IPS-18c (cell line): ENCODE measurements around the gene XPC.
"Not testable (repeated sequence)": the region's sequence is repeated elsewhere in the genome, so short reads cannot be mapped to it uniquely, and the experiment has no call there.

Experiments used
- H3K4me3 ChIP-seq: 2 replicates; pipeline ENCODE4 v1.7.0; 2013; ENCODE audit warnings: low read depth, mild to moderate bottlenecking, low read length, moderate library complexity; ENCODE audit not compliant: insufficient read depth
- H3K9me3 ChIP-seq: one replicate; pipeline ENCODE4 v1.6.1; 2013; ENCODE audit warnings: mild to moderate bottlenecking, low read length, moderate library complexity; ENCODE audit not compliant: control insufficient read depth, insufficient read depth

The XPC gene

DNA sequence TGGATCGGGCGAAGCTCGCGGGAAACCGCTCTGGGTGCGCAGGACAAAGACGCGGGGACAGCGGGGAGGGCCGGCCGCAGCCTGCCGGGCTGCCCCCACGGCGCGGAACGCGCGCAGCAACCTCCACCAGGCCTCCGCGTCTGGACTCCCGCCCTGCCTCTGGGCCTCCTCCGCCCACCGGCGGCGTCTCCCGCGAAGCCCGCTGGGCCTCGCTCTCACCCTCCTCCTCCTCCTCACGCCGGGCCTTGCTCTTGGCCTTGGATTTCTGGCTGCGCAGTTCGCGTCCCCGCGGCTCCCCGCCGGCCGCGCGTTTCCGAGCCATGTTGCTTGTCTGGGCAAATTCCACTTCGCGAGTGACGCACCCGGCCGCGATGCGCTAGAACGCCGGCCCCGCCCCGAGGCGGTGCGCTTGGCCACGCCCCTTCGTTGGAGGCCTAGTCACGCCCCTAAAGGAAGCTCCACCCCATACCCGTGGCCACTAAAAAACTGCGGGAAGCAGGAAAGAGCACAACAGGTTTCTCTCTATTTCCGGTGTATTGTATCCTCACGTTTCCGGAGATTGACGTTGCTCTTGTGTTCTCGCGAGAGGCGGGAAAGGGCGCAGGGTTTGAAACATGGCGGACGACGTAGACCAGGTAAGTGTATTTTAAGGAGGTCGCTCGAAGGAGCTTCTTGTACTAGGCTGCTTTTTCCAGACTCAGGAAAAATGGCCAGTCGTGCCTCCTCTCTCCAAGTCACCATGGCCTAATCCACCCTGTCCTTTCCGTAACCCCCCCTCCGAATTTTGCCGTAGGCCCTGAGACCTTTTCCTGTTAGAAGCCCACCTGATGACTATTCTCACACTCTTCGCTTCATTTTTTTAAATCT, at the start of gene XPC, which contains the start of gene LSM3:
TSS of gene XPC (minus strand) at position 355 of the 867 bp plus-strand sequence. CDS start at position 322, 33 bp downstream.
TSS of gene LSM3 (plus strand) at position 571 of the 867 bp plus-strand sequence. CDS start at position 615, 44 bp downstream.
- Histone ChIP-seq H3K9me3 (no peaks in the 10 kb centered on the region), H3K4me3 (peak within 1 kb of the TSS; percentile 85)

DNA sequence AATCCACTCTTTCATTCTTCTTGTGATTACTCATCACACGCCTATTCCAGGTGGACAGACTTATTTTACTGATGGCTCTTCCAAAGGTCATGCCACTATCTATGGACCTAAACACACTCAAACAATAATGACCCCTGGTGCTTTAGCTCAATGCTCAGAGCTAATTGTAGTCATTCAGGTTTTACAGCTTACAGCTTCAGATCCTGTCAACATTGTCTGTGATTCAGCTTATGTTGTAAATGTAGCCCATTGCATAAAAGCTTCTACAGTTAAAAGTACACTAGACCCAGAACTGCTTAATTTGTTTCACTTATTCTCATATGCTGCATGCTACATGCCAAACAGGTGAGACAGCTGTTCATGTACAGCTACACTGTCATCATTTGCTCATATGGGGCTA, 49.5 kb upstream of the XPC start:
- Histone ChIP-seq H3K4me3 (no peak overlapping the region), H3K9me3 (no peaks in the 10 kb centered on the region)

DNA sequence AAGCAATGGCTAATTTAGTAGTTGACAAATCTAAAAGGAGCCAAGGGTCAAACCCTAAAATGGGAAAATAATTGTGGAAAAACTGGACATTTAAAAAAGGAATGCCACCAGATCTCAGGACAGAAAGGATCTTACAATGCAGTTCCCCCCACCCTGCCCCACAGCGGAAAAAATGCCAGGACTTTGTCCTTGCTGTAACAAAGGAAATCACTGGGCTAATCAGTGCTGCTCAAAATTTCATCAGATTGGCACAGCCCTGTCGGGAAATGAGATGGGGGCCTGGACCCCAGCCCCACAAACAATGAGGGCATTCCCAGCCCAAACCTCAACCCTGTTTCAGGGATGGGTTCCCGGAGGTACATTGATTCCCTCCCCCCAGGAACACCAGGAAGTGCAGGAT, 48.0 kb upstream of the XPC start:
- H3K4me3 ChIP-seq, H3K9me3 ChIP-seq: not testable (repeated sequence)

DNA sequence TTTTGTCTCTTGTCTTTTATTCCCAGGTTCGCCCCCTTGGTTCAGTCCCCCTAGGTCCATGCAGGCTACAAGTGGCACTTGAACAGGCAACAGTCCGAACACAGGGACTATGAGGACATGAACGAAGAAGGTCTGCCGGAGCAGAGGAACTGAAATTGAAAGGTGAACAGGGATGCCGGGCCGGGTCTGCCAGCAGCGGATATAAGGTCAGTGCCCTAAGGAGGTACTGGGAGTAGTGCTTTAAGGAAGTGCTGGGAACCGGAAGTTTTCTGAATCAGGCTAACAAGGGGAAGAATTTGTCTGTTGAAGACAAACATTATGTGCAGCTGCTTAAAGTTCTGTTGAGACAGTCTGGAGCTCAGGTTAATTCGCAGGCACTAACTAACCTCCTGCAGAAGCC, 47.0 kb upstream of the XPC start:
- Histone ChIP-seq H3K4me3 (no peak overlapping the region), H3K9me3 (no peaks in the 10 kb centered on the region)

DNA sequence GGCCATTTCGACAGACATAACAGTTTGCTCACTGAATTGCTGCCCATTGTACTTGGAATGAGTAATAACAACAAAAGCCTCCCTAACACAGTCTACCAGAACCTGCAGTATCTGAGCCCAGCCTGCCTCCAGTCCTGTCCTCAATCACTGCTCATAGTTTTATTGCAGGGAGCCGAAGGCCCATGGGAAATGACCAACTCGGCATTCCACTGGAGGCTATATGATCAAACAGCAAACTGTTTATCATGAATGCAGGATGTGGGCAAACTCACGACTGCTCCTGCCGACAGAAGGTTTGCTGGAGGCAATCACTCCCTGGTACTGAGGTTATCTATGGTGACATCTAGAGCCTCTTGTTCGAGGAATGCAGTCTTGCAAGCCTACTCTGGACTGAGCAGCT, 46.5 kb upstream of the XPC start:
- H3K9me3 ChIP-seq, result no peaks in the 10 kb centered on the region
- no peak overlapping the region for H3K4me3 ChIP-seq

DNA sequence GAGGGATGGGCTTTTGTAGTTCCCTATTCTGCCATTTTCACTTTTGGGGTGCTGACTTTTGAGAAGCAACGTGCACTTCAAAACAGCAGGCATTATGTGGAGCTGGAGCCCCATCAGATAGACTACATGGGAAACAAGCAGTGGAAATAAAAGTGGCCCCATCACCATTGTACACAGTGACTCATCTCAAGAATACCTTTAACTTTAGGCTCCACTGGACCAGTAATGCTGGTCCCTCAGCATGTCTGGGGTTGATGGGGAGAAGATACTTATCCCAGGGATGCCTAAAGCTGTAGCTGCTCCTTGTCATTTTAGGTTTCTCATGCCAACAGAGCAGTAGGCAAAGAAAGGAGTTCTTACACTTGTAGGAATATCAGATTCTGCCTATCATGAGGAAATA, 45.2 kb upstream of the XPC start:
- Histone ChIP-seq H3K9me3 (no peaks in the 10 kb centered on the region), H3K4me3 (no peak overlapping the region)

DNA sequence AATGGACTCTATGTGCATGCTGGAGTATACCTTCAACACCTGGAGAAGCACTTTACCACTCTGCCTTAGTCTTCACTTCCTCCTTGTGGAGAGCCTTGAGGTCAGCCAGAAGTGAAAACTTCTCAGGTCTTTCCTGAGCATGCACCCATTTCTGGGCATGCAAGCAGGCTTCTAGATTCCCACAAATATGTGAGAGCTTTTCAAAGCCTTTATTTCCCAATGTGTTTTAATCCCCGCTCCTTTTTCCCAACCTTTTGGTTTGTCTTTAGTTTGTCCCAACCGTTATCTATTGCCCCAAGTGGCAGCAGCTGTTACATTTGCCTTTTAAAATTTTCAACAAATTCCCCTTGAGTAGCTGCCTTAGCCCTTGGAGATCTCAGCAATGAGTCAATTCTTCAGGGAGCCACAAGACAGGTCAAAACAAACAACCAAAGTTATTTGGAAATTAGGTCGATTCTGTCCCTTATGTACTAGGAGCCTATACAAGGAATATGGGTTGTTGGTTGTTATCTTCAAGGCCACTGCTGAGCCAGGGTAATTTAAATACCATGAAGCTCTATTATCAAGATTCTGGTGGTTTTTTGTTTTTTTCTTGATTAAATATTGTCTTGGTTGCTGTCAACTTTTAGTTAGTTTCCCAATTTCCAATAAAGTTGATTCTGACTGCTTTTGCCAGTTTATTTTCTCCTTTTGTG, 44.6 kb upstream of the XPC start:
- Histone ChIP-seq H3K9me3 (no peaks in the 10 kb centered on the region), H3K4me3 (no peak overlapping the region)

DNA sequence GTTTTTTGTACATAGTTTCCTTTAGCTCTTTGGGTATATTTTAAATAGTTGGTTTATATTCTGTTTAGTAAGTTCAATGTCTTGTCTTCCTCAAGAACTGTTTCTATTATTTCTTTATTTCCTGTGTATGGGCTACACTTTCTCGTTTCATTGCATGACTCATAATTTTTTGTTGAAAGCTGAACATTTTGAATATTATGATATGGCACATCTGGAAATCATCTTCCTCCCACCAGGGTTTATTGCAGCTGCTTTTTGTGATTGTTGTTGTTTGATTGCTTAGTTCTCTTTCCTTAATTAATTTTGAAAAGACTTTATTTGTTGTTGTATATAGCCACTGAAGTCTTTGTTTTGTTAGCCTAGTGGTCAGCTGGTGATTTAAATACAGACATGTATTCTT, 44.1 kb upstream of the XPC start:
- H3K9me3 ChIP-seq, result no peaks in the 10 kb centered on the region
- no peak overlapping the region for H3K4me3 ChIP-seq

DNA sequence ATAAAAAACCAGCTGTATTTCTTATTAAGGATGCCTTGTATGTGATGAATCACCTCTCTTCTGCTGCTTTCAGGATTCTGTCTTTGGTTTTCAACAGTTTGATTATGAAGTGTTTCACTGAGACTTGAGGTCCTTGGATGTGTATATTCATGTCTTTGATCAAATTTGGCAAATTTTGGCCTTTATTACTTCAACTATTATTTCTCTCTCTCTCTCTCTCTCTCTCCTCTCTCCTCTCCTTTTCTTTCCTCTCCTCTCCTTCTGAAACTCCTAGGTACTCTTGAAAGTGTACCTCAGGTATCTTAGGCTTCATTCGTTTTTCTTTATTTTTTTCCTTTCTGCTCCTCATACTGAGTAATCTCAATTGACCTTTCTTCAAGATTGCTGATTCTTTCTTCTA, 43.5 kb upstream of the XPC start:
- H3K4me3 ChIP-seq, result no peak overlapping the region
- H3K9me3 ChIP-seq, result no peaks in the 10 kb centered on the region

DNA sequence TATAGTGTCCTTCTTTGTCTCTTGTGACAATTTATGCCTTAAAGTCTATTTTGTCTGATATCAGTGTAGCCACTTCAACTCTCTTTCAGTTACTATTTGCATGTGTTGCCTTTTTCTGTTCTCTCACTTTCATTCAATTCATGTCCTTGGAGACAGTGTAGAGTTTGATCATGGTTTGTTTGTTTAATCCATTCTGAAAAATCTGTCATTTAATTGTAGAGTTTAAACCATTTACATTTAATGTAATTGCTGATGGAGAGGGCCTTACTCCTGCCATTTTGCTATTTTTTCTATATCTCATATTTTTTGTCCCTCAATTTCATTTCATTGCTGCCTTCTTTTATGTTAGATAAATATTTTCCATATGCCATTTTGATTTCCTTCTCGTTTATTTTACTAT, 42.5 kb upstream of the XPC start:
- Histone ChIP-seq H3K4me3 (no peak overlapping the region), H3K9me3 (no peaks in the 10 kb centered on the region)

DNA sequence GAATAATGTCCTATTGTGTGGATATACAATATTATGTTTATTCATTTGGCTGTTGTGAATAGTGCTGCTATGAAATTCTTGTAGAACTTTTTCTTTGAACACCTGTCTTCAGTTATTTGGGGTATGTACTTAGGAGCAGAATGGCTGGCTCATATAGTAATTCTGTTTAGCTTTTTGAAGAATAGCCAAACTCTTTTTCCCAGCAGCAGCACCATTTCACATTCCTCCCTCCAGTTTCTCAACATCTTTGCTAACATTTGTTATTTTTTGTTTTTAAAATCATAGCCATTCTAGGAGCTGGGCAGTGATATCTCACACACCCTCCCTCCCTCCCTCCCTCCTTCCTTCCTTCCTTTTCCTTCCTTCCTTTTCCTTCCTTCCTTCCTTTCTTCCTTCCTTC, 40.0 kb upstream of the XPC start:
- Histone ChIP-seq H3K4me3 (no peak overlapping the region), H3K9me3 (no peaks in the 10 kb centered on the region)

DNA sequence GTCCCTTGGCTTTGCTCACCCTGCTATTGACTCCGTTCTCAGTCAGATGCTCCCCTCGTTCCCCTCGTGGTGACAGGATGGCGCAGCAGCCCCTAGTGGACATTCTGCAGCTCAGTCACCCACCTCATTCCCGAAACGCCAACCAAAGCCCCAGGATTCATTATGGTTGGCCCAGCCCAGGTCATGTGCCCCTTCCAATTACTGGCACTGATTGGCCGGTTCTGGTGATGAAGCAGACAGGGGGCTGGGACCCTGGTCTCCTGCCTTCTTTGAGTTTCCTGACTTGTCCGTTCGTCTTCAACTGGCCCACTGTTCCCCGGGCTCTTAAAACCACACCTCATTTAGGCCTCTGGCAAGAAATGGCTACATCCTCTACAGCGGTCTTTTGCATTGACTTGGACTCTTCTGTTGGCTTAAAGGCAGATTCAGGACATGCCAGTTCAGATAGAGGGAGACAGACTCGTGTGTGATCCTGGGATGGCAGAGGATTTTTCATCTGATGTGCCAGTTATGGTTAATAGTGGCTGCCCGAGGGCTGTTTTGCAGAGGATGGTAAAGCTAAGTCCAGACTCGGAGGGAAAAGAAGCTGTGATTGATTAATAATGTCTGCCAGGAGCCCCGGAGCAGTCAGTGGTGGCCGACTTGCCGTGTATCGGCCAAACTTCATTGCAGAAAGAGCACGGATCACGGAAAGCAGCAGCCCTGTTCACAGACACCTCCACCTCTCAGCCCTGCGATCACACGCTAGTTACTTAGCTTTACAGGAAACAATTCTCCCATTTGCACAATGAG, 38.1 kb upstream of the XPC start:
- Histone ChIP-seq H3K4me3 (peak overlapping the region; percentile 2; the same call in 1 of the 2 replicates), H3K9me3 (no peaks in the 10 kb centered on the region)

DNA sequence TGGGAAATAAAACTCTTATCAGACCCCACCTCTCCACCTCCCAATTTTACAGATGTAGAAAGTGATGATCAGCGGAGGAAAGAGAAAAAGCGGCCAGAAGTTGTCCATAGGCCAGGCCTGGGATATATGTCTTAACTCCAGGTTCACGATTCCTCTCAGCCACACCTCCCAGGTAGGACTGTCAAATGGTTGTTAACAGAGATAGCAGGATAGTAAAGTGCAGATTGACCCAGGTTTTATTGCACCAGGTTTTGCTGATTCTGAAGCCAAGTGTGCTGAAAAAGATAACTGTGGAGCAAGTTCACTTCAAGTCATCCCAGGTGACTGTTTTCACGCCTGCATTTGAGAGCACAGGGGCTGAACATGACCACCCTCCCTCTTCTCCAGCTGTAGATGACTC, 36.4 kb upstream of the XPC start:
- Histone ChIP-seq H3K9me3 (no peaks in the 10 kb centered on the region), H3K4me3 (no peak overlapping the region)

DNA sequence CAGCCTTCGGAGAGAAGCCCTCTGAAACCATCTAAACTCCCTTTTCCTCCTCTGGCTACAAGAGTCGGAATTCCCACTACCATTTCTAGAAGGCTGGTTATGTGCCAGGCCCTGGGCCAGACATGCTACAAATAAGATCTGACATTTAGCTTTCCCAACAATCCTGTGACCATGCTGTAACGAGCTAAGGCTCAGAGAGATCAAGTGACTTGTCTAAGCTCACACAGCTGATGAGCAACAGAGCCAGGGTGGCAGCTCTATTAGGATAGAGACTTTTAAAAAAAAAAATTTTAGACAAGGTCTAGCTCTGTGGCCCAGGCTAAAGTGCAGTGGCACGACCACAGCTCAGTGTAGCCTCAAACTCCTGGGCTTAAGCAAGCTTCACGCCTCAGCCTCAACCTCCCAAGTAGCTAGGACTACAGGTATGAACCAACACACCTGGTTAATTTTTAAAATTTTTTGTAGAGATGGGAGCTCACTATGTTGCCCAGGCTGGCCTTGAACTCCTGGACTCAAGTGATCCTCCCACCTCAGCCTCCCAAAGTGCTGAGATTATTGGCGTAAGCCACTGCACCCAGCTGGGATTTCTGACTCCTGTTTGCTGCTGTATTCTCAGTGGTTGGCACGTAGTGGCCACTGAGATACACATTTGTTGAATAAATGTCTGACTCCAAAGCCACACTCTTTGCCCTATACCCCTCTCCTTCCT, 34.8 kb upstream of the XPC start:
- no peaks in the 10 kb centered on the region for H3K9me3 ChIP-seq
- H3K4me3 ChIP-seq, result no peak overlapping the region

DNA sequence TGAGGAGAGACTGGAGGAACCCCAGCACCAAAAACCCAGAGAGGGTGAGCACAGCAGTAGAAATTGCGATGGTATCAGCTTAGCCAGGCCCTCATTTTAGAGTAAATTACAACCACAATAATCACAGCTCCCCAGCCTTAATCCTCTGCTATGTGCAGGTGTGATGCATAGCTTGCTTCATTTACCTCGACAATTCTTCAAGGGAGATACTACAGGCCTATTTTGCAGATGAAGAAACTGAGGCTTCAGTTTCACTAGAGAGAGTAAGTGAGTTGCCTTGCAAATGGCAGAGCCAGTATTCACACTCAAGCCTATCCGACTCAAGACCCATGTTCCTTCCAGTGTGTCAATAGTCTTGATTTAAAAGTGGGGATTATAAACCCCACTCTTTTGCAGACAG, 33.6 kb upstream of the XPC start:
- Histone ChIP-seq H3K4me3 (no peak overlapping the region), H3K9me3 (no peaks in the 10 kb centered on the region)

DNA sequence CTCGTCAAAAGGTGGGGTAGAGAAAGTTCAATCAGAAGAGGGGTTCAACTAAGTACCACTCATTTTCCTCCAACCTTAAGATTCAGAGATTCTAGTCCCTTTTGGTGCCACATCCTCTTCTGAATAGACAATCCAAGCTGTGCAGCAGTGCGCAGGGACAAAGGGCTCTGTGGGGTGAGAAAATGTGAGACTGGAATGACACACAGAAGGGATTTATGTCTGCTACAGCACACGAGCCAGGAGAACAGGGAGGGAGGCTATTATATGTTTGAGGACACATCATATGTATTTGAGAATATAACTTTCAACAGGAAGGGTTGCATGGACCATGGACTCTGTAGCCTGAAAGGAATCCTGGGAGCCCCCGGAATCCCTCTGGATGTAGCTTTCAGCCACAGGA, 33.2 kb upstream of the XPC start:
- no peaks in the 10 kb centered on the region for H3K9me3 ChIP-seq
- no peak overlapping the region for H3K4me3 ChIP-seq
